Measurements from ENCODE around the gene MPI.

MPI gene

GRCh38 chr15:74889883-74890664 is at the start of gene MPI:
MPI (plus strand) TSS chr15:74890042; CDS start chr15:74890074, 32 bp downstream.
- Histone ChIP-seq H3K9me3 (ENCODE audit: insufficient read depth, low read length) (no peaks in the 10 kb centered on the region), H3K36me3 (ENCODE audit: insufficient read depth, insufficient read length, low read length) (peaks cover 30% of the 10 kb centered on the region), H3K4me3 (ENCODE audit: insufficient read length, low read depth) (peak within 1 kb of the TSS; percentile 95), H3K27me3 (ENCODE audit: insufficient read depth, insufficient read length) (no peaks in the 10 kb centered on the region), H3K9ac (ENCODE audit: insufficient read length, low read depth) (peak within 1 kb of the TSS; percentile 96), H3K4me1 (ENCODE audit: insufficient read depth, insufficient read length) (peaks cover 3% of the 10 kb centered on the region)
- TF ChIP-seq YY1 (IDR thresholded peaks at IDR 0.05; ENCODE audit: insufficient read depth, insufficient read length) (peak; percentile 84), SUZ12 (IDR thresholded peaks at IDR 0.05; ENCODE audit: extremely low read depth, insufficient read depth, insufficient read length) (no peak)
- DNase-seq (ENCODE audit: low read depth, low spot score), result peak; percentile 76

GRCh38 chr15:74840851-74841775 is 48.7 kb upstream of the MPI start:
- no peaks in the 10 kb centered on the region for H3K9me3 ChIP-seq (ENCODE audit: insufficient read depth, low read length)
- no peaks in the 10 kb centered on the region for H3K27me3 ChIP-seq (ENCODE audit: insufficient read depth, insufficient read length)
- H3K4me3 ChIP-seq (ENCODE audit: insufficient read length, low read depth), result no peak overlapping the region
- peak overlapping the region; percentile 44 for H3K9ac ChIP-seq (ENCODE audit: insufficient read length, low read depth)
- TF ChIP-seq SUZ12 (IDR thresholded peaks at IDR 0.05; ENCODE audit: extremely low read depth, insufficient read depth, insufficient read length) (no peak), ZNF274 (IDR thresholded peaks at IDR 0.05; ENCODE audit: low read depth, low read length) (no peak), YY1 (IDR thresholded peaks at IDR 0.05; ENCODE audit: insufficient read depth, insufficient read length) (no peak)
- H3K36me3 ChIP-seq (ENCODE audit: insufficient read depth, insufficient read length, low read length), result peaks cover 56% of the 10 kb centered on the region
- DNase-seq (ENCODE audit: low read depth, low spot score), result no peak
- H3K4me1 ChIP-seq (ENCODE audit: insufficient read depth, insufficient read length), result peaks cover 34% of the 10 kb centered on the region

- Histone ChIP-seq H3K4me1 (ENCODE audit: insufficient read depth, insufficient read length) (peaks cover 34% of the 10 kb centered on the region), H3K9me3 (ENCODE audit: insufficient read depth, low read length) (no peaks in the 10 kb centered on the region), H3K9ac (ENCODE audit: insufficient read length, low read depth) (peak overlapping the region; percentile 94), H3K36me3 (ENCODE audit: insufficient read depth, insufficient read length, low read length) (peaks cover 52% of the 10 kb centered on the region), H3K4me3 (ENCODE audit: insufficient read length, low read depth) (peak overlapping the region; percentile 92), H3K27me3 (ENCODE audit: insufficient read depth, insufficient read length) (no peaks in the 10 kb centered on the region)
- no peak for TF ChIP-seq ZNF274 (IDR thresholded peaks at IDR 0.05; ENCODE audit: low read depth, low read length)
- no peak for TF ChIP-seq YY1 (IDR thresholded peaks at IDR 0.05; ENCODE audit: insufficient read depth, insufficient read length)
- no peak for TF ChIP-seq SUZ12 (IDR thresholded peaks at IDR 0.05; ENCODE audit: extremely low read depth, insufficient read depth, insufficient read length)
- no peak for DNase-seq (ENCODE audit: low read depth, low spot score)
Measured at GRCh38 chr15:74841891-74842373, 47.9 kb upstream of the MPI start.

GRCh38 chr15:74842581-74843444 is 47.0 kb upstream of the MPI start, which contains the start of gene ULK3:
ULK3 (minus strand) TSS chr15:74843156; CDS start chr15:74843105, 51 bp downstream.
- H3K9me3 ChIP-seq (ENCODE audit: insufficient read depth, low read length), result no peaks in the 10 kb centered on the region
- H3K4me3 ChIP-seq (ENCODE audit: insufficient read length, low read depth), result peak within 1 kb of the TSS; percentile 92
- H3K4me1 ChIP-seq (ENCODE audit: insufficient read depth, insufficient read length), result peaks cover 30% of the 10 kb centered on the region
- no peaks in the 10 kb centered on the region for H3K27me3 ChIP-seq (ENCODE audit: insufficient read depth, insufficient read length)
- TF ChIP-seq ZNF274 (IDR thresholded peaks at IDR 0.05; ENCODE audit: low read depth, low read length), result no peak
- TF ChIP-seq YY1 (IDR thresholded peaks at IDR 0.05; ENCODE audit: insufficient read depth, insufficient read length), result no peak
- no peak for TF ChIP-seq SUZ12 (IDR thresholded peaks at IDR 0.05; ENCODE audit: extremely low read depth, insufficient read depth, insufficient read length)
- DNase-seq (ENCODE audit: low read depth, low spot score), result peak; percentile 88
- peak within 1 kb of the TSS; percentile 94 for H3K9ac ChIP-seq (ENCODE audit: insufficient read length, low read depth)
- H3K36me3 ChIP-seq (ENCODE audit: insufficient read depth, insufficient read length, low read length), result peaks cover 57% of the 10 kb centered on the region

- H3K27me3 ChIP-seq (ENCODE audit: insufficient read depth, insufficient read length), result no peaks in the 10 kb centered on the region
- peak overlapping the region; percentile 91 for H3K9ac ChIP-seq (ENCODE audit: insufficient read length, low read depth)
- H3K36me3 ChIP-seq (ENCODE audit: insufficient read depth, insufficient read length, low read length), result peaks cover 58% of the 10 kb centered on the region
- TF ChIP-seq SUZ12 (IDR thresholded peaks at IDR 0.05; ENCODE audit: extremely low read depth, insufficient read depth, insufficient read length) (no peak), ZNF274 (IDR thresholded peaks at IDR 0.05; ENCODE audit: low read depth, low read length) (no peak), YY1 (IDR thresholded peaks at IDR 0.05; ENCODE audit: insufficient read depth, insufficient read length) (no peak)
- H3K4me3 ChIP-seq (ENCODE audit: insufficient read length, low read depth), result peak overlapping the region; percentile 92
- H3K9me3 ChIP-seq (ENCODE audit: insufficient read depth, low read length), result no peaks in the 10 kb centered on the region
- peaks cover 30% of the 10 kb centered on the region for H3K4me1 ChIP-seq (ENCODE audit: insufficient read depth, insufficient read length)
- no peak for DNase-seq (ENCODE audit: low read depth, low spot score)
Measured at GRCh38 chr15:74843445-74843828, 46.4 kb upstream of the MPI start.

GRCh38 chr15:74843891-74844299 is 45.9 kb upstream of the MPI start:
- peaks cover 30% of the 10 kb centered on the region for H3K4me1 ChIP-seq (ENCODE audit: insufficient read depth, insufficient read length)
- TF ChIP-seq ZNF274 (IDR thresholded peaks at IDR 0.05; ENCODE audit: low read depth, low read length), result no peak
- TF ChIP-seq SUZ12 (IDR thresholded peaks at IDR 0.05; ENCODE audit: extremely low read depth, insufficient read depth, insufficient read length), result no peak
- no peak for TF ChIP-seq YY1 (IDR thresholded peaks at IDR 0.05; ENCODE audit: insufficient read depth, insufficient read length)
- peak overlapping the region; percentile 91 for H3K9ac ChIP-seq (ENCODE audit: insufficient read length, low read depth)
- H3K4me3 ChIP-seq (ENCODE audit: insufficient read length, low read depth), result peak overlapping the region; percentile 92
- H3K9me3 ChIP-seq (ENCODE audit: insufficient read depth, low read length), result no peaks in the 10 kb centered on the region
- no peaks in the 10 kb centered on the region for H3K27me3 ChIP-seq (ENCODE audit: insufficient read depth, insufficient read length)
- no peak for DNase-seq (ENCODE audit: low read depth, low spot score)
- peaks cover 56% of the 10 kb centered on the region for H3K36me3 ChIP-seq (ENCODE audit: insufficient read depth, insufficient read length, low read length)
